GM18520 (cell line): Measurements from ENCODE around the gene SYNE1.
"Not testable (repeated sequence)": the region's sequence is repeated elsewhere in the genome, so short reads cannot be mapped to it uniquely, and the experiment has no call there.

ENCODE experiments used
- ATAC-seq: cut with Tn5 transposase; IDR thresholded peaks from one replicate; pipeline ENCODE4 v1.9.1; 2021; ENCODE audit not compliant: unreplicated experiment

SYNE1 gene

DNA sequence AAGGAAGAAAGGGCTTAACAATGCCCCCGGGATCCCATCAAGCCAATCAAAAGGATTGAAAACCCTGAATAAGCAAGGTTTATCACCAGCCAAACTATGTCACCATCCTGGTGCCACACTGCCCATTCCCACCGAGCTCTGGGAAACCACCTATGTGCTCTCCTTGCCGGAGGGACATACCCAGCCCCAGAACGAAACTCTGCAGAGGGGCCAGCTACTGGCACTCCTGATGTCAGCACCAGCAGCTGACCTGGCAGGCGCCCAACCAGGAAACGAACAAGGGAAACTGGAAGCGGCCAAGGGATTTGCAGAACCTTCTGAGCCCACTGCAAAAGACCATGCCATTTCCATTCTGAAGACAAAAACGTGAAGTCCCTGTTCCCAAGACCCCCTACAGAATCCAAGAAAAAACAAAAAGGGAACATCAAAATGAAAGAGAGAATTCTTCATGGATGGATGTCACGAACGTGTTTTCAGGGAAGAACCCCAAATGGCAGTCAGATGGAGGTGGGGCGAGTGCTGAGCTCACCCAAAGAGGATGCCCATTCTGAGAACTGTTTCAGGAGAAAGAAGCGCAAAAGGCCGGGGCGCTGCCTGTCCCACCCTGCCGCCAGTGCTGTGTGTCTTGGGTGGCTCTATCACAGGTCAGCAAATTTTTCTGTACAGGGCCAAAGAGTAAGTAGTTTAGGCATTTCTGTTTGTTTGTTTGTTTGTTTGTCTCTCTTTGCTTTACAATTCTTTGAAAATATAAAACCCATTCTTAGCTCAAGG, 524.5 kb downstream of the SYNE1 start:
- no peak for ATAC-seq

DNA sequence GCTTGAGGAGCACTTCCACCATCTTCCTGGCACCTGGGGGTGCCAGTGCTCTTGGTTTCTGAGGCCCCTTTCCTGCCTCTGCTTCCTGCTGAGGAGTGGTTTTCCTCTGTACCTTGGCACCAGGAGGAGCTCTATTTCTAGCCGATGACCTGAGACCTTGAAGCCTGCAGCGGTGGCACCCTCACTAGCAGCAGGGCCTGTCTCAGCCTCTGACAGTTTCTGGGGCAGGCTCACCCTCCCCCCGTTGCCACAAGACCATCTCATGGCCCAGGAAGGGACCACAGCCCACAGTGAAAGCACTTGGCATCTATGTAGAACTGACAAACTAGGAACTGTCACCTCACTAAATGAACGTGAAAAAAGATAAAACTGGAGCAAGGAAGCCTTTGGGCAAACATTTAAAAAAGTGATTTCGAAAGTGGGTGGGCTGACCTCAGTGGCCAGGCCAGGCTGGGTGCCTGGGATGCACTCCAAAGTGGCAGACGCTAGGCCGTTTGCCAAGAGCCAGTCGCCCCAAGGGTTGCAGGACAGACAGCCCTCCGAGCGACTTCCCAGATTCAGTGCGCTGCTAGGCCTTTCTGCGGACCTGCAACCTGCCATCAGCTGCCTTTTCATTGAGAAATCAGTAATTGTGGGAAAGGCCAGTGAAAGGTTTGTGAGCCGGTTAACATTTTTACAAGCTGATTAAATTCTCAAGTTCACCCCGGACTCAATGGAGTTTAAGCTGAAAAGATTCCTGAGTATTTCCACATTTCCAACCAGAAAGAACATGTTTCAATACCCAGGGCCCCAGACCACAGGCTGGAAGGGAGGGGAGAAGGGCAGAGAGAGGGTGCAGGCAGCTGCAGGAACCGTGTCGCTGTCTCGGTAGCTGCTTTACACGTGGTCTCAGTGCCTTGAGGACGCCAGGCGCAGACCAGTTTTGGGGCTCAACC, 526.0 kb downstream of the SYNE1 start:
- no peak for ATAC-seq

DNA sequence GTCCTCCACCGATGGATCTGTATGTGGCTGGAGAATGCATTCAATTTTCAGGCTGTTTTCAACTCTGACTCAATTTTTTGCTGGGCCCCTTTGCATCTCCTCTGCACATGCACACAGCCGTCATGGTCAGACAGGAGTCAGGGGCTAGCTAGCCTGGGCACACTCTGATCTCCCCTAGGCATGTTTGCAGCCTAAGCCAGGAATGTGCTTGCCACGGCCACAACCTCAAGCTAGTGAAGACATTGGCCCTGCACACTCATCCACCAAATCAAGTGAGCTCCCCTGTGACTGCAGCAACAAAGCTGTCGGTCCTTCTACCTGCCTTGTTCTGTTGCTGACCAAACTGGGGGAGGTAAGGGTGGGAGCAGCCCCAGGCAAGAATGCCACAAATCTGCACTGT, 529.2 kb downstream of the SYNE1 start:
- no peak for ATAC-seq

DNA sequence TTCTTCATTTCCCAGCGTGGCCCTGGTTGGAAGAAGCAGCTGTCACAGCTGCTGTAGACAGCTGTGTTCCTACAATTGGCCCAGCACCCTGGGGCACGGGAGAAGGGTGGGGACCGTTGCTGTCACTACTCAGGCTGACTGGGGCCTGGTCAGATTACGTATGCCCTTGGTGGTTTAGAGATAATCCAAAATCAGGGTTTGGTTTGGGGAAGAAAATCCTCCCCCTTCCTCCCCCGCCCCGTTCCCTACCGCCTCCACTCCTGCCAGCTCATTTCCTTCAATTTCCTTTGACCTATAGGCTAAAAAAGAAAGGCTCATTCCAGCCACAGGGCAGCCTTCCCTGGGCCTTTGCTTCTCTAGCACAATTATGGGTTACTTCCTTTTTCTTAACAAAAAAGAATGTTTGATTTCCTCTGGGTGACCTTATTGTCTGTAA, 537.0 kb downstream of the SYNE1 start:
- ATAC-seq = no peak

DNA sequence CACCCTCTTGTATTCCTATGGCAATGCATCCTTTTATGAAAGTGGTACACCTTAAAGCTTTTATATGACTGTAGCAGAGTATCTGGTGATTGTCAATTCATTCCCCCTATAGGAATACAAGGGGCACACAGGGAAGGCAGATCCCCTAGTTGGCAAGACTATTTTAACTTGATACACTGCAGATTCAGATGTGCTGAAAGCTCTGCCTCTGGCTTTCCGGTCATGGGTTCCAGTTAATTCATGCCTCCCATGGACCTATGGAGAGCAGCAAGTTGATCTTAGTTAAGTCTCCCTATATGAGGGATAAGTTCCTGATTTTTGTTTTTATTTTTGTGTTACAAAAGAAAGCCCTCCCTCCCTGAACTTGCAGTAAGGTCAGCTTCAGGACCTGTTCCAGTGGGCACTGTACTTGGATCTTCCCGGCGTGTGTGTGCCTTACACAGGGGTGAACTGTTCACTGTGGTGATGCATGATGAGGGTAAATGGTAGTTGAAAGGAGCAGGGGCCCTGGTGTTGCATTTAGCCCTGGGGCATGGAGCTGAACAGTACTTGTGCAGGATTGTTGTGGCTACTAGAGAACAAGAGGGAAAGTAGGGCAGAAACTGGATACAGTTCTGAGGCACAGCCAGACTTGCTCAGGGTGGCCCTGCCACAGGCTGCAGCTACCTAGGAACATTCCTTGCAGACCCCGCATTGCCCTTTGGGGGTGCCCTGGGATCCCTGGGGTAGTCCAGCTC, 537.5 kb downstream of the SYNE1 start:
- ATAC-seq = no peak

DNA sequence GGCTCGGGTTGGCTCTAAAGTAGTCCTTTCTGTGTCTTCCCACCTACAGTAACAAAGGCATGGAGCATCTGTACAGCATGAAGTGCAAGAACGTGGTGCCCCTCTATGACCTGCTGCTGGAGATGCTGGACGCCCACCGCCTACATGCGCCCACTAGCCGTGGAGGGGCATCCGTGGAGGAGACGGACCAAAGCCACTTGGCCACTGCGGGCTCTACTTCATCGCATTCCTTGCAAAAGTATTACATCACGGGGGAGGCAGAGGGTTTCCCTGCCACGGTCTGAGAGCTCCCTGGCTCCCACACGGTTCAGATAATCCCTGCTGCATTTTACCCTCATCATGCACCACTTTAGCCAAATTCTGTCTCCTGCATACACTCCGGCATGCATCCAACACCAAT, 538.5 kb downstream of the SYNE1 start:
- no peak for ATAC-seq

DNA sequence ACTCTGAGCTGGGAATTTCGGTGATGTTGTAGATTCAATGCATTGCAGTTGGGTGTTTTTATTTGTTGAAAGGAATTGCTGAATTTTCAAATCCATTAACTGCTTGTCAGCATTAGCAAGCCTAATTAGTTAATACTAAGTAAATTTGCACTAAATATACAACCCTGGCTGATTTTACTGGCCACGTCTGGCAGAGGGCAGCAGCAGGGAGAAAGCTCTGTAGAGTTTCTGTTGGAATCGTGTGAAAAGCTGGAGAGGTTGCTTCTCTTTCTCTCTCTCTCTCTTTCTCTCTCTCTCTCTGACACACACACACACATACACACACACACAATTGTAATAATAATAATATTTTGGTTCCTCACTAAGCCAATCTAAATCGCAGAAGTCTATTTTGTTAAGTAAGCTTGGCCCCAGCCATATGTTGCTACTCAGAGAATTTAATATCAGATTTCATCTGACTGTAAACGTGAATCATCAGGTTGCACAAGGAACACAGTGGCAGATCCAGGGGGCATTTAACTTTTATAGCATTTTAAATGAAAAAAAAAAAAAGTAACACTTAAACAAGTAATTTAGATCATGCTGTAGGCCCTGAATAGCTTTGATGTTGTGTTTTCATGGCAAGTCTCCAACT, 540.2 kb downstream of the SYNE1 start:
- no peak for ATAC-seq

DNA sequence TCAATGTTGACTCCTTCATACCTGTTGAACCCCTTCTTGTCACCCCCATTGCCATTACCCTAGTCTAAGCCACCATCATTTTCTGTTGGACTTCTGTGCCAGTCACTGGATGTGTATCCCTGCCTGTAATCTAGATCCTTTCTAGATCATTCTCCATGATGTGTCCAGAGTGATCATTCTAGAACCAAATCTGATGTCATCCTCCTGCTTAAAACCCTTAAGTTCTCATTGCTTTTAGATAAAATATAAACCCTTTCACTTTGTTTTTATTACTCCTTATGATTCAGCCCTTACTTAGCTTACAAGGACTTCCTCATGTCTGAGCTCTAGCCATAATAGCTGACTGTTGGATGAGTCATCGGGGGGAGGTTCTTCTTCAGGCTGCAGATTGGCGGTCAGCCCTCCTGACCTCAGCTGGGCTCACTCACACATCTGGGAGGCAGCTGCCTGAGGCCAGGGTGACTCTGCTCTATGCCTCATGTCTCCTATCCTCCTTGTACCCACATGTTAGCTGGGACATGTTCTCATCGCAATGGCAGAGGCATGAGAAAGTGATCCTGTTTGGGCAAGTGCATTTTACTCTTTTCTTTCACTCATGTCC, 542.1 kb downstream of the SYNE1 start:
- no peak for ATAC-seq

DNA sequence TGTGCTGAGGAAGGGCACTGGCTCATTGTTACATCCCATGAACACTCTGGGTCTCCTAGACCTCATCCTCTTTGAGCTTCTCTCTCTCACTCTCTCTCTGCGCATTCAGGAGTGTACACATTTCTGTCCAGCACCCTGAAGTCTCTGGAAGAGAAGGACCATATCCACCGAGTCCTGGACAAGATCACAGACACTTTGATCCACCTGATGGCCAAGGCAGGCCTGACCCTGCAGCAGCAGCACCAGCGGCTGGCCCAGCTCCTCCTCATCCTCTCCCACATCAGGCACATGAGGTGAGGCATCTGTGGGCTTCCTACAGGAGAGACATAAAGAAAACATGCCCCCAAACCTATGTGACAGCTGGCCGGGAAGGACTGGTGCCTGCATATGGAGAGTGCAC, 542.9 kb downstream of the SYNE1 start:
- ATAC-seq = no peak

DNA sequence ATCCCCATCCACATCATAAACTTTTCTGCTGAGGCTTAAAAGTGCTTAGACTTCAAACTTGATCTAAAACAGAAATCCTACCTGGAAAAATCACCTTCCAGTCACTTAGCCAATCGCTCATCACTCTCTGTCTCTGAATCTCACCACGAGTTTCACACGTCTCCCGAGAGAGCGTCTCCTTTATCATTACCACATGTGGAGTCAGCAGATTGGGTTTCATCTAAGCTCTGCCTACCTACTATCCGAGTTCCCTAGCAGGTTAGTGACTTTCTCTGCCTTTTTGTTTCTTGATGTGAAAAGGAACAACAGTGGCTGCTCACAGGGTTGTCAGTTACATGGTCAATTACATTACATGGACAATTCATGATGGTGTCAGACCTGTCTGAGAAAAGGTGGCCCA, 543.5 kb downstream of the SYNE1 start:
- no peak for ATAC-seq

DNA sequence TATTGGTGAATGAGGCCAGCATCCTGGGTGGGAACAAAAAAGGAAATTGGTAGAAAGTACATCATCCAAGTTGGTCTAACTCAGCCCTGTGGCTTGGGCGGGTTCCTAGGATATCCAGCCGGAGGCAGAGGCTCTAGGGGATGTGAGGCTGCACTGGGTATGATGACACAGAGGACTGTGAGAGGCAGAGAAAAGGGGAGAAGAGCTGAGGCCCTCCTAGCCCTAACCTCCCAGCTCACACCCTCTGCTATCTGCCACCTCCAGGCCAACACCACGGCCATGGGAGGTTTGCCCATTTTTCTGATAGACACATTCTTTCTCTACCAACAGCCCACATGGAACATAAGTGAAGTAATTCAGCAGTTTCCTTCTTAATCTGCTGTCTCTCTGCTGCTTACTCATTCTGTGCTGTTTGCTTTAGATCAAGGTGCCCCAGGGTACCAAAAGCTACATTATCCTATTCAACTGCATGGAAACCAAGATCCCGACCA, 545.3 kb downstream of the SYNE1 start:
- ATAC-seq = no peak

DNA sequence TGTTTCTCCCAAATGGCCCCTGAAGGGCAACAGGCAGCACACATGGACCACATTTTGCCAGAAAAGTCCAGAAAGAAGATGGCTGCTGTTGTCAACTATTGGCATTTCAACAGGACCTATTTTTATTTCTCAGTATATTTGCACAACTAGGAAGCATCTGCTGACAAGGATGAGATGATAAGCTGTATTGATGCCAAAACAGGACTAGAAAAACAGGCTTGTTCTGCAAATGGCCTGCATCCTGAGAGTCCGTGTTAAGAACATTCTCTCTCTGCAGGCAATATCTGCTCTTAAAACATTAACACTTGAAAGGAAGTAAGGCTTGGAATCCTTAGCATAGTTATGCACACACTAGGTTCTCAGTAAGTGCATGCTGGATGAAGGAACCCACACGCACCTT, 546.0 kb downstream of the SYNE1 start:
- ATAC-seq = no peak

DNA sequence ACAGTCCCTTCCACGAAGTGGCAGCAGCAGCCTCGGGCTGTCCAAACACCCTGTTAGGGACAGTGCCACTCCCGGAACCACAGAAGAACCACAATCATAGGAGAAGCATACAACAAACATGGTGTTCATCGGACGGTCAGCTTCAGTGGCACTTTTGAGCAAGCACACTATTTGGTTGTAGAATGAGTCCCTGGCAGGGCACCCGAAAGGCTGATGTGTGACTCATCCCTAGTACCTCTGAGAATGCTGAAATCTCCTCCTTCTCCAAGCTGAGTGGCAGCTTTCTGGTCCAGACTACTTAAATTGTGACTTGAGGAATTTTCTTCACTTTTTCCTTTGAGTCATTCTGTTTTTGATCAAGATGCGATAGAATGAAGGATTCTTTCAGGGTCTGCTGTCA, 547.2 kb downstream of the SYNE1 start:
- no peak for ATAC-seq

DNA sequence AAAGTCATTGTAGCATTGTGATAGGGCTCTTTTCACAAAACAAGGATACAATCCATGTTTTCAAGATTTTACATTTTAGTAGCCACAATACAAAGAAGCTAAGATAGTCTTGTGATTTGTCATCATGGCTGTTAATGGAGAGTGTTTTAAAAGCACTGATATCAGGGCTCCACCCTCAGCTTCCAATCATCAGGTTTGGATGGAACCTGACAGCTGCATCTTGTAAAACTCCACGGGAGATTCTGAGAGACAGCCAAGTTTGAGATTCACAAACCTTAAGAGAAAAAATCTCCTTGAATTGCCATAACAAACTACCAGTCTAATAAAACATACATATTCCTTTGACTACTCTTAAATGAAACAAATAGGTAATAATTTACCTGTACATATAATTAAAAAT, 549.5 kb downstream of the SYNE1 start:
- ATAC-seq = no peak

DNA sequence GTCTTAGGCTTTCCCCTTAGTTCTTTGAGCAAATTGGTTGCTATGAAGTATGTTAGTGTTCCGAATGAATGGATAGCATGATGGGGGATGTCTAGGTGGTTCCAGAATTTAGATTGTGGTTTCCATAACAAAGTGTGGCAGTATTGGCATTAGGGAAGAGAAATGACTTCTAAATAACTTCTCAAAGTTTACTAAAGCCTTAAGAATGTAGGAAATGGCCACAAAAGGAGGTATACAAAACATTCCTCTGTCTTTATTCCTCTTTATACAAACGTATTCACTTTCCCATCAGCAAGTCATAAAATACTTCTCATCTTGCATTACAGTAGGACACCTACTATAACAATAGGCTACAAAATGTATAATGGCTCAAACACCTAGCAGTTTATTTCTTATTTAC, 550.1 kb downstream of the SYNE1 start:
- no peak for ATAC-seq

DNA sequence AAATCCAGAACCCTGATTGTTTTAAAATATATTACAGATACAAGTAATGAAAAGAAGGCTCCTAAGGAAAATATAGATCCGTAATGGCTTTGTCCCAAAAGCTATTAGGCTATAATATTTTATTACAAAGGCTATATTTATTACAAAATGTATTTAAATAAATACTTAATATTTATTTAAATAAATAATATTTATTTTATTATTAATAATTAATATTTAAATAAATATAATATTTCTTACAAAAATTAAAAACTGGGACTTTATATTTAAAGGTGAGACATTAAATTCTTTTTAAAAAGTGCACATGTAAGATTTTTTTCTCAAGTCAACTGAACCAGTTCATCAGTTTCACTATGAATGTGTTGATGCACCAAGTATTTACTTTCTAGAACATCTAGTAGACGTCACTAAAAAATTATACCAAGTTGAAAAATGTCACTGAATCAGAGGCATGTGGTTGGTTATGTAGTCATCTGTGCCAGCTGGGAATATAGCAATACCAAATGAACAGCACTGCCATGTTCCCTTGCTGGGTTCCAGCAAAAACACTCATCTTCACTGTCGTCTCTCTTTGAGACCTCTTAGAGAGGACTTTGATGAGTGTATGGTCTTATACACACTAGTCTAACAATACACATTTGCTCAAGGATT, 550.8 kb downstream of the SYNE1 start:
- no peak for ATAC-seq

DNA sequence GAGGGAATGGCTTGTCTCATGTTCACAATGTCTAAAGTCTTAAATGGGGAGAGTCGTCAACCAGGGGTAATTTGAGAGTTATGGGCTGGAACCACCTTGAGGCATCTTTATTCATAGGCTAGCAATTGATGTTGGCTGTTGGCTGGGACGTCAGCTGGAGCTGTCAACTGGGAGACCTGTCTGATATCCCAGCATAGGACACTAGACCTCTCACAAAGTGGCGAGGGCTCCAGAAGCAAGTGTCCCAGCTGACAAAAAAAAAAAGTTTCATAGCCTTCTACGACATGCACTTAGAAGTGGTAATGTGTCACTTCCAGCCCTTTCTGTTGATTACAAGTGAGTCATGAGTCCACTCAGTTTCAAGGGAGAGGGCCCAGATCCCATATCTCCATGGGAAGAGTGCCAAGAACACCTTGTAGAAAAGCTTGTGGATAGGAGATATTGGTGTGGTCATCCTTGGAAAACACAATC, 551.7 kb downstream of the SYNE1 start:
- ATAC-seq = no peak

DNA sequence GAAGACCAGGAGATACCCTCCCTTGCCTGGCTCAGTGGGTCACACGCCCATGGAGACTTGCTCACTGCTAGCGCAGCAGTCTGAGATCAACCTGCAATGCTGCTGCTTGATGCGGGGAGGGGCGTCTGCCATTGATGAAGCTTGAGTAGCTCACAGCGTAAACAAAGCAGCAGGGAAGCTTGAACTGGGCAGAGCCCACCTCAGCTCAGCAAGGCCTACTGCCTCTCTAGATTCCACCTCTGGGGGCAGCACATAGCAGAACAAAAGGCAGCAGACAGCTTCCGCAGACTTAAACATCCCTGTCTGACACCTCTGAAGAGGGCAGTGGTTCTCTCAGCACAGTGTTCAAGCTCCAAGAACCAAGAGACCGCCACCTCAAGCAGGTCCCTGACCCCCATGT, 558.4 kb downstream of the SYNE1 start:
- ATAC-seq = no peak

DNA sequence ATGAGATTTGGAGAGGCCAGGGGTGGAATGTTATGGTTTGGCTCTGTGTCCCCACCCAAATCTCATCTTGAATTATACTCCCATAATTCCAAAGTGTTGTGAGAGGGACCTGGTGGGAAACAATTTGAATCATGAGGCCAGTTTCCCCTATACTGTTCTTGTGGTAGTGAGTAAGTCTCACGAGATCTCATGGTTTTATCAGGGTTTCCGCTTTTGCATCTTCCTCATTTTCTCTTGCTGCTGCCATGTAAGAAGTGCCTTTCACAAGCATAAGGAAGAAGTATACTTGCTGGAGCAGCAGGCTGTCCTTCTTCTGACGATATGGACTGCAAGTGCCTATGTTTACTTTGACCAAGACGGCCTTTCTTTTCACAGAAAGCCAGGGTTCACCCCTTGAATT, 559.2 kb downstream of the SYNE1 start:
- ATAC-seq = no peak

DNA sequence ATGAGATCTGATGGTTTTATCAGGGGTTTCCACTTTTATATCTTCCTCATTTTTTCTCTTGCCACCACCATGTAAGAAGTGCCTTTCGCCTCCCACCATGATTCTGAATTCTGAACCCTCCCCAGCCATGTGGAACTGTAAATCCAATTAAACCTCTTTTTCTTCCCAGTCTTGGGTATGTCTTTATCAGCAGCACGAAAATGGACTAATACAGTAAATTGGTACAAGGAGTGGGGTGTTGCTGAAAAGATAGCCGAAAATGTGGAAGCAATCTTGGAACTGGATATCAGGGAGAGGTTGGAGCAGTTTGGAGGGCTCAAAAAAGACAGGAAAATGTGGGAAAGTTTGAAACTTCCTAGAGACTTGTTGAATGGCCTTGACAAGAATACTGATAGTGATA, 560.9 kb downstream of the SYNE1 start:
- ATAC-seq = not testable (repeated sequence)
